ENCODE results near the gene VPS13C. TPM values are rescaled to one million over a fixed set of nuclear protein-coding genes. Genes with fewer than 3 reads are reported as not detected.

VPS13C gene
- total RNA-seq, 4 donors from 2014 or later: 29.0 to 38.2 (median 36.1) TPM

DNA sequence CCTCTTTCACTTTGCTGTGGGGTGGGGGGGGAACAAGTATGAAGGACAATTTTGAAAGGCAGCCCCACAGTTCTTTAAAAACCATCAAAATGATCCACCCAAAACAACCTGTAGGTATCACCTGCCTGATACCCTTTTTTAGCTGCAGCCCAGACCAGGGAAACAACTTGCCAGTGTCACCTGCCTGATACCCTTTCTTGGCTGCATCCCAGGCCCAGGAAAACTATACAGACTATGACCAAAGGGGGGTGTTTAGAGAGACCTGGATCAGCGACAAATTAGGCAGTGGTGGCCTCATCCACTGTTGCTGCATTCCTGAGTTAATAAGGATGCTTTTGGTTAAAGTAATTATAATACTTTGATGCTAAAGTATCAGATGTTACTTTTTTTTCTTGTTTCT, 122.0 kb downstream of the VPS13C start:
- TF ChIP-seq, protein P1, sequence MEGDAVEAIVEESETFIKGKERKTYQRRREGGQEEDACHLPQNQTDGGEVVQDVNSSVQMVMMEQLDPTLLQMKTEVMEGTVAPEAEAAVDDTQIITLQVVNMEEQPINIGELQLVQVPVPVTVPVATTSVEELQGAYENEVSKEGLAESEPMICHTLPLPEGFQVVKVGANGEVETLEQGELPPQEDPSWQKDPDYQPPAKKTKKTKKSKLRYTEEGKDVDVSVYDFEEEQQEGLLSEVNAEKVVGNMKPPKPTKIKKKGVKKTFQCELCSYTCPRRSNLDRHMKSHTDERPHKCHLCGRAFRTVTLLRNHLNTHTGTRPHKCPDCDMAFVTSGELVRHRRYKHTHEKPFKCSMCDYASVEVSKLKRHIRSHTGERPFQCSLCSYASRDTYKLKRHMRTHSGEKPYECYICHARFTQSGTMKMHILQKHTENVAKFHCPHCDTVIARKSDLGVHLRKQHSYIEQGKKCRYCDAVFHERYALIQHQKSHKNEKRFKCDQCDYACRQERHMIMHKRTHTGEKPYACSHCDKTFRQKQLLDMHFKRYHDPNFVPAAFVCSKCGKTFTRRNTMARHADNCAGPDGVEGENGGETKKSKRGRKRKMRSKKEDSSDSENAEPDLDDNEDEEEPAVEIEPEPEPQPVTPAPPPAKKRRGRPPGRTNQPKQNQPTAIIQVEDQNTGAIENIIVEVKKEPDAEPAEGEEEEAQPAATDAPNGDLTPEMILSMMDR (IDR thresholded peaks at IDR 0.05): no peak
- no peak for TF ChIP-seq POLR2A (IDR thresholded peaks at IDR 0.05)

DNA sequence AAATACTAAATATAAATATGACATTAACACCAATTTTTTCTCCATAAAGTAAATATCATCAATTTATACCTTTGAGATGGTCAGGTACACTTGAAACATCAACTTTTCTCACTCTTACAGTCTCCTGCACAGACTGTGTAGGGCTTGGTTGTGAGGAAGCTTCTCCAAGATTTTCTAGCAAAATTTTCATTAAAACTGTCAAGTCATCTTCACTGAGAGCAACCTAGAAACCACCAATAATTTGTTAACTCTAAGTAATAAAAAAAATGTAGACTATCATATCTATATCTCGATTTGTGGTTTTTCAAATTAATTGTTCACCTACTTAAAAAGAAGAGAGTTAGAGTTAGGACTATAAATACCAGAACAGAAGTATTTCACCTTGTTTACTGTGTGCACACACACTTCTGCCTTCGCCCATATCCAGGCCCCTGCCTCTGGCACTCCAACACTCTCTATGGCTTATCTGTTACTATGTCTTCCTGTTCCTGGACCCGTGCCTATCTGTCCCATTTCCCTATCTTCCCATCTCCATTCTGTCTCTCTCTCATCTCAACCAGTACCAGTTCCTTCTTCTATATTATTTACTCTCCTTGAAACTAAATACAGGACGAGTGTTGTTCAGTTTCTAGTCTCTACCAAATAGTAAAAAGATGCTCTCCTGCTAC, 123.6 kb downstream of the VPS13C start:
- no peak for TF ChIP-seq POLR2A (IDR thresholded peaks at IDR 0.05)
- TF ChIP-seq, protein P1 (IDR thresholded peaks at IDR 0.05): no peak
- intact Hi-C loops (cut with DNase I; ENCODE audit: low total_unique reads): no loop called here
- 73 to 78% methylated on average over 4 of the region's 4 CpGs for WGBS, 2 donors
- no peak overlapping the region for H3K4me3 ChIP-seq (ENCODE audit: low read depth, poor library complexity, severe bottlenecking)
- no peak for DNase-seq (ENCODE audit: low spot score in 2 of 2)

More for the DNA sequence above, 122.0 kb downstream of the VPS13C start:
- intact Hi-C loops (cut with DNase I; ENCODE audit: low total_unique reads): no loop called here
- DNase-seq (ENCODE audit: low spot score in 2 of 2): no peak
- no peak overlapping the region for H3K4me3 ChIP-seq (ENCODE audit: low read depth, poor library complexity, severe bottlenecking)
- 97 to 100% methylated on average over 1 of the region's 1 CpG for WGBS, 2 donors

DNA sequence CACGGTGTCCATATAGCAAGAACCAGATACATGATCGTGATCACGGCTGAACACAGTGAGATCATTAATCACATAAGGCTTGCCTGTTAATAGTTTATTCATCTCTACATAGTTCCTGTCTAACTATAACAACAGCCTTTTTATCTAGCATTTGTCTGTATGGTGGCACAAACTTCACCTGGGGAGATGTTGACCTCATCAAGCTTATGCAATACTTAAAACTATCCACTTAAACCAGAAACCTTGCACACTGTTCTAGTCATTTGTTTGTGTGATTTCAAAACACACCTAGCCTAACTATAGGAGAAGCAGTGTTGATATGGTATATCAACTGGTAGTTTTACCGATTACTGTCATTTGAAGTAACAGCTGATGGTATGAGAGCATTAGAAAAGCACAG, 124.8 kb downstream of the VPS13C start:
- WGBS, 2 donors: 94 to 97% methylated on average over 4 of the region's 4 CpGs
- DNase-seq (ENCODE audit: low spot score in 2 of 2): no peak
- TF ChIP-seq POLR2A (IDR thresholded peaks at IDR 0.05): no peak
- H3K4me3 ChIP-seq (ENCODE audit: low read depth, poor library complexity, severe bottlenecking): no peak overlapping the region
- intact Hi-C loops (cut with DNase I; ENCODE audit: low total_unique reads): no loop called here

DNA sequence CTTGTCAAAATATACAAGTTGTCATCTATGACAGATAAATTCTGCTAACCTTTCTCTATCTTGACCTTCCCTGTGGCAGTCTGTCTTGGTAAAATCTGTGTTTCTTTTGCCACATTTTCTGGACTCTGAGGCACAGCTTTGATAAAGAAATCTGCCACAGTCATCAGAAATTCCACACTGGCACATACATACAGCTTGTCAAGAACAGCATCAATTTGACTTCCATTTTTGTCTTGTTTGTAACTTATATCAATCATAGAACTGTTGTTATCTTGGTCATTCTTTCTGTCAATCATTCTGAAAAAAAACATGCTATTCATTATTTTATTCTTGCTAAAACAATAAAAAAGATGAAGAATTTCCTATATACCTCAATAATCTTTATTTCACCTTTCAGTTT, 130.8 kb downstream of the VPS13C start:
- intact Hi-C loops (cut with DNase I; ENCODE audit: low total_unique reads): no loop called here
- no peak for TF ChIP-seq POLR2A (IDR thresholded peaks at IDR 0.05)
- TF ChIP-seq, protein P1 (IDR thresholded peaks at IDR 0.05): no peak
- no peak for DNase-seq (ENCODE audit: low spot score in 2 of 2)
- H3K4me3 ChIP-seq (ENCODE audit: low read depth, poor library complexity, severe bottlenecking): no peak overlapping the region

DNA sequence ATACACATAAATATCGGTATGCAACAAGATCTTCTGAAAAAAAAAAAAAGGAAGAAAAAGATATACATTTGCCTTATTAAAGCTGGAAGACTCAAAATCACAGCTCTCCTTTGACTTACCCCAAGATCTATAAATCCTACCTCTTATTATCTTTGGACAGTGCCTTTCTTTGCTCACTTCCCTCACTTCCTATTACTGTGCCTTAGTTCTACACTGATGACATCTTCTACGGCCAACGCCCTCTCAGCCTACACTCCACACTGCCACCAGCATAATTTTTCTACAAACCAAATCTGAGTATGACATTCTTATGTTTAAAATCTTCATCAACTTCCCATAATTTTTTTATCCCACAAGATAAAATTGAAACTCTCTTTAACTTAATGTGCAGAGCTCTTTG, 137.1 kb downstream of the VPS13C start:
- no peak for DNase-seq (ENCODE audit: low spot score in 2 of 2)
- intact Hi-C loops (cut with DNase I; ENCODE audit: low total_unique reads): no loop called here
- WGBS, 2 donors: 96 to 97% methylated on average over 3 of the region's 3 CpGs
- no peak overlapping the region for H3K4me3 ChIP-seq (ENCODE audit: low read depth, poor library complexity, severe bottlenecking)
- TF ChIP-seq POLR2A (IDR thresholded peaks at IDR 0.05): no peak
- TF ChIP-seq, protein P1 (IDR thresholded peaks at IDR 0.05): no peak

DNA sequence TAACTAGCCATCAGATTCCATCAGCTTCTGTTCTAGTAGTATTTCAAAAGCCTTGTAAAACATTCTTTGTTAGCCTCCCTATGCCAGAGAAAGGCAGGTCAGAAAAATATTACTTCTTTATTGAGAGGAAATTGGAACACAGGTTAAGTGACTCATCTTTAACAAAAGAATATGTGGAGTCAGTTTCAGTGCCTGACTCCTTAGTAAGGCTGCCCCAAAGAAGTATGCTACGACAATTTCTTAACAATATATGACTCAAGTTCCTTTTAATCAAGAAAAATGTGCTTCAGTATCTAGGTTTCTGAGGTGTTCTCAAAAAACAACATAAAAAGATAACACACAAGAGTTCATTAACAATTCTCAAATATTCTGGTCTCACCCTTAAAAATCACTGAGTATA, 139.2 kb downstream of the VPS13C start:
- TF ChIP-seq, protein P1 (IDR thresholded peaks at IDR 0.05): no peak
- no peak for TF ChIP-seq POLR2A (IDR thresholded peaks at IDR 0.05)
- WGBS, 2 donors: 91 to 98% methylated on average over 1 of the region's 1 CpG
- H3K4me3 ChIP-seq (ENCODE audit: low read depth, poor library complexity, severe bottlenecking): no peak overlapping the region
- intact Hi-C loops (cut with DNase I; ENCODE audit: low total_unique reads): no loop called here
- no peak for DNase-seq (ENCODE audit: low spot score in 2 of 2)
